Activated T-helper 9 cell treated with anti-CD3 and anti-CD28 coated beads, Interleukin-2, amount 50 U/mL, for 16 hours (primary cell): ENCODE results near the gene SMYD5.
A peak's percentile ranks its signal among the peaks of the same experiment; 100 is the strongest.

Experiments used
- DNase-seq: peaks from one replicate; pipeline ENCODE4 v3.0.0-alpha.2; 2020; ENCODE audit warnings: low read depth

Gene SMYD5

GRCh38 chr2:73205611-73206010, 8.4 kb upstream of the SMYD5 start:
- no peak for DNase-seq

DNA sequence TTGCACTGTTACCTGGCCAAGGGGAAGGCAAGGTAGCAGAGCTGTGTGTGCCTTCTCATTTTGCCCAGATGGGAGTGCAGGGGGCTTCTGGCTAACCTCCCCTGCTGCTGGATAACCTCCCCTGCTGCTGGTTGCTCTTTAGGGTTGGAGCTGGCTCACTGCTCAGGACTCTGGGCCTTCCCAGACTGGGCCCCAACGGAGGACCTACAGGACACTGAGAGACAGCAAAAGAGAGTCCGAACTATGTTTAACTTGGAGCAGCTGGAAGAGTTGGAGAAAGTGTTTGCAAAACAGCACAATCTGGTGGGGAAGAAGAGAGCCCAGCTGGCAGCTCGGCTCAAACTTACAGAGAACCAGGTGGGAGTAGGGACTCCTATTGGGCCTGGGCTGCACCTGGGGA, 5.8 kb upstream of the SMYD5 start:
- DNase-seq, result no peak

- DNase-seq, result no peak
Observed at GRCh38 chr2:73210019-73210418, 4.0 kb upstream of the SMYD5 start.

- DNase-seq, result no peak
Observed at GRCh38 chr2:73210696-73211095, 3.3 kb upstream of the SMYD5 start.

- DNase-seq, result no peak
Observed at GRCh38 chr2:73212098-73212447, 2.0 kb upstream of the SMYD5 start.

DNA sequence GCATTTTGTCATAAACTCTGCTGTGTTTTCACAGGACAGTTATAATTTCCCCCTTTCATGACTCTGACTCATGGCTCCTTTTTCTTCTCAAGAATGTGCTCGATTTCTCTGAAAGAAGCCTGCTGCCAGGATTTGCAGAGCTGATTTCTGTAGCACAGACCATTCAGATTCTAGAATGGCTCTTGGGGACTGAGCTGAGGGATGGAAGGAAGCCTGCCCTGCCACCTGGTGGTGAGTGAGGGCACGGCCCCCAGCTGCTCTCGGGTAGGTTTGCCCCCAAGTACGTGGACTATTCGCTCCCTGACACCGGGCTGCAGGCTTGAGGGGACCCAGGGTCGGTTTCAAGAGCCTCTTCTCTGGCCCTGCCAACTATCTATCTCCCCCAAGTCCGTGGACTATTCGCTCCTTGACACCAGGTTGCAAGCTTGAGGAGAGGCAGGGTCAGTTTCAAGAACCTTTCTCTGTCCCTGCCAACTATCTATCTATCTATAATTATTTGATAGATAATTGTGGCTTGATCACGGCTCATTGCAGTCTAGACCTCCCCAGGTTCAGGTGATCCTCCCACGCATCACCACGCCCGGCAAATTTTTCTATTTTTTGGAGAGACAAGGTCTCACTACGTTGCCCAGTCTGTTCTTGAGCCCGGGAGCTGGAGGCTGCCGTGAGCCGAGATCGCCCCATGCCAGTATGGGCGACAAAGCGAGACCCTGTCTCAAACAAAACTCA, 1.4 kb upstream of the SMYD5 start:
- DNase-seq, result peak; percentile 55

DNA sequence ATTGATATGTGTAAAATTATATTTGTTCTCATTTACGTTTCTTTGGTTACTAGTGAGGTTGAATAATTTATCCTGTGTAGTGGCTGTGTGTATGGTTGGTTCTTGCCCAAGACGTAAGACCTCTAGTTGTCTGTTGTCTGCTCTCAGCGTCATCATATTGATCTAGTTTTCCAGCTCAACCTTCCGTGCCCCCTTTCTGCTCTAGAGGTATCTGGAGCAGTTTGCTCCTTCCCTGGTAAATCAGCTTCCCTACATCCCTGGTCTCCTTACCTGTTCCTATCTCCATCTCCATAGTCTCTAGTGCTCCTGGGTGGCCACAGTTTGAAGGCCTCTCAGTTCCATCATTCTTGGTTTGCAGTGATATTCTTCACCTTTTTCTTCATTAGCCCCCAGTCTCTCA, 1.2 kb downstream of the SMYD5 start:
- no peak for DNase-seq

DNA sequence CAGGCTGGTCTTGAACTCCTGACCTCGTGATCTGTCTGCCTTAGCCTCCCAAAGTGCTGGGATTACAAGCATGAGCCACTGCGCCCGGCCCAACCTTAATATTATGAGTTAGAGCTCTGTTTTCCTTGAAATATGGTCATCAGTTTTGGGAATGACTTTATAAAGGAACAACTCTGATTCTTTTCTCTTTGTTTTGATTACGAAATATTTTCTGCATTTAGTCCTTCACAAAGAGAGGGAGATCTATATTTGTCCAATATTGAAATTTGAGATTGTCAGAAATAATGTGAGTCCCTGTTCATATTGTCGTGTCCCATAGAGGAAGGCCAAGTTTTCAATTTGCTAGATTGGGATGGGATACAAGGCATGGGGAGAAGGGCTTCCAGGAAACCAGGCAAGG, 3.1 kb downstream of the SMYD5 start:
- DNase-seq, result no peak

DNA sequence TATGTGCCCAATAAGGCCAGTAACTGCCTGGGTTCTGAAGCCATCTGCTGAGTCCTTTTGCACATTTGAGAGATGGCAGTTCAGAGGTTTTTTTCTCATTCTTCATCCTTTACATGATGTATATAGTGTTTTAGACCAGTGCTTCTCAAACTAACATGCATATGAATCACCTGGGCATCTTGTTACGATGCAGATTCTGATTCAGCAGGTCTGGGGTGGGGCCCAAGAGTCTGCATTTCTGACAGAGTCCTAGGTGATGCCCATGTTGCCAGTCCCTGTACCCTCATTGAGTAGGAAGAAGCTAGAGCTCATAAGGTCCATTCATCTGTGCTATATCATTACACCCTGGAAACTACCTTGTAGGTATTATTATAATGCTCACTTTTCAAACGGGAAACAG, 3.8 kb downstream of the SMYD5 start:
- no peak for DNase-seq

GRCh38 chr2:73218298-73218697, 4.3 kb downstream of the SMYD5 start:
- no peak for DNase-seq

DNA sequence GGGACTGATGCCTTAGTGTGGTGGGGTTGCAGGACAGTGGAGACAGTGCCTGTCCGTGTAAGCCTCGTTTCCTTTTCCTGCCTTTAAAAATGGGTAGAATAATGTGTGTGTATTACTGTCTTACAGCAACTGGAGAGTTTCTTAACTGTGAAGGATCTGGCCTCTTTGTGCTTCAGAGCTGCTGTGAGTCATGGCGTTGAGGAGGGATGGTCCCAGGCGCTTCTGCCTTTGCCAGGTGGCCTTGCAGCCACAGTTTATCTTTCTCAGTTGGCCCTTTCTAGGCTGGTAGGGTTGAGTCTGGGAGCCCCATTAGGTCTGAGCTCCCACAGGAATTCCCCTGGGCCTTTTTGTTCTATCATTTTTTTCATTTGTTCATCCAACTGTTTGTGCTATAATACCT, 9.8 kb downstream of the SMYD5 start:
- DNase-seq, result no peak

DNA sequence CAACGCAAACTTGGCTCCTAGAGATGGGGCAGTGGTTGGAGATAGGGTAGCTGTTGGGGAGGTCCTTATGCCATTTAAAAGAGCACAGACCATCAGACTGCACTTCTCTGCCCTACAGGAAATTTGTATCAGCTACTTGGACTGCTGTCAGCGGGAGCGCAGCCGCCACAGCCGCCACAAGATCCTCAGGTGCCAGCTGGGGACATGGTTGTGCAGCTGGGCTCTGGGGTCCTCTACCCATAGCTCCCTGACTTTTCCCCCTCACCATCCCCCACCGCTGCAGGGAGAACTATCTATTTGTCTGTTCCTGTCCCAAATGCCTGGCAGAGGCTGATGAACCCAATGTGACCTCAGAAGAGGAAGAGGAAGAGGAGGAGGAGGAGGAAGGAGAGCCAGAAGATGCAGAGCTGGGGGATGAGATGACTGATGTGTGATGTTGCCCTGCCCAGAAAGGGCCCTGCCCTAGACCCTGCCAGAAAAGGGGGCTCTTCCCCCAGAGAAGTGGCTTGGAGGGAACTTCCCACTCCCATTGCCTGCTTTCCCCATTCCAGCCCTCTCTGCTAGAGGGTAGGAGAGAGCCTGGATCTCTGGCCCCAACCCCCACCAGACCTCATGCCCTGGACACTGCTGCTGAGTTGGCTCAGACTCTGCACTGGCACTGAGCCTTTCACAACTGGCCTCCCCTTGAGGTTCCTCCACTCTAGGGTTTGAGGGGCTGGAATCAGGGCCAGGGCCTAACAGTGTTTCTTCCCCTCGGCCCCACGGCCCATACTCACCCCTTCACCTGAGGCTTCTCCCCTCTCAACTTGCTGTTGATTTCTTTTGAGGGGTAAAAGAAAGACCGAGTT, 11.7 kb downstream of the SMYD5 start:
- DNase-seq, result no peak

DNA sequence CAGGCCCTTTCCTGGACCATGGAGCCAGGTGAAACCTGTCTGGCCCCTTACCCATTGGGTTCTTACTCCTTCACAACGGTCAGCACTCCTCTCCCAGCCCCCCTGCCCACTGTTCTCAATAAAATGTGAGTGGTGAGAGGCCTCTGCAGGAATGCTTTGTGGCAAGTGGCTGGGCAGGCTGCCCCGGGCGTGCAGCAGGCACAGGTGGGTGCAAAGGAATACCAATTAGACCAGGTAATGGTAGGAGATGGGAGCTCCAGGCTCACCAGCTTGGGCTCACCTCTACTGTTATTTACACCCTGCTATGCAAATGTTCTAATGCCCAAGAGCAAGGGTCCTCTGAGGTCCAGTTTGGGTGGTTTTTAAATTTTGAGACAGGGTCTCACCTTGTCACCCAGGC, 13.0 kb downstream of the SMYD5 start:
- no peak for DNase-seq

DNA sequence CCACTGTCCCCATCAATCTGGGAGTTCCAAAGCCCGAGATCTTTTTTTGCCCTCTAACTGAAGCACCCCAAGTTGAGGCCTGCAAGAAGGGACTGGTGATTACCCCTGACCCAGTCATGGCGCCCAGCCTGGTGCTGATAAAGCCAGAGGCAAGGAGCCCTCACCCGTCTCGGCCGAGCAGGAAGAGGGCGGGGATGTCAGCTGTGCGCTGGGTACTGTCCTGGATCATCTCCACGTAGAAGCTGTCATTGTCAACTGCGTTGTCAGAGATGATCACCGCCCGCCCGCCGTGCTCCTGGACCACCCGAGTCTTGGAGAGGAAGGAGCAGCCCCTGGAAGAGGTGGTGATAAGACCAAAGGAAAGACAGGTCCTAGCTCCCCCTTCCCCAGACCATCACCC, 14.6 kb downstream of the SMYD5 start:
- no peak for DNase-seq

DNA sequence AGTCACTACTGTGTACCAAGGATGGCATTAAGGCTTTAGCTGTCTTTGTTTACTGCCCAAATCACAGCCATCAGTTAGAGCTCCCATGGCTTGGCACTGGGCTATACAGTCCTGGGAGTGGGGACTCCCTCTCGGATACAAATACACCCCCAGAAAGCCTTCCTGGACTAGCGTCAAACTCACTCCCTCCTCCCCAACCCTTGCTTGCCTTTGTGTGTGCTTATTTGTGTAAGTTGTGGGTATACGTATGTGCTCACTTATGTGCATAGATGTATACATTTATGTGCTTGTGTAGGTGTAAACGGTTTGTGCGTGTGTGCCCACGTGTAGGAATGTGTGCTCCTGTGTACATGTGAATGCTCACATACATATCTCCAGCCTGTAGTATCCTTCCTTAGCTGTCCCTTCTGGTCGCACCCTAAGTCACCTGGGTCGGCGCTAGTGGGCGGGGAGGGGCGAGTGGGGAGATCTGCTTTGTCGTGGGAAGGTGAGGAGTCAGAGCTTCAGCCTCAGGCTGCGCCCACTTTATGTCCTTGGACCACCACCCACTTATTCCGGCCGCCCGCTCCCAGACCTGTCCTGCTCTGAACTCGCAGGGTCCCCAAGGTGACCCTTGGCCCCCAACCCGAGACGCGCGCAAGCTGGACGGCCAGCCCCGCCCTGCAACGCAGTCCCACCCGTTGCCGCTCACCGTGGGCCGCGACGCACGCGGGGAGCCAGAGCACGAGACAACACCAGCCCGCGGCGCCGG, 18.5 kb downstream of the SMYD5 start:
- no peak for DNase-seq

DNA sequence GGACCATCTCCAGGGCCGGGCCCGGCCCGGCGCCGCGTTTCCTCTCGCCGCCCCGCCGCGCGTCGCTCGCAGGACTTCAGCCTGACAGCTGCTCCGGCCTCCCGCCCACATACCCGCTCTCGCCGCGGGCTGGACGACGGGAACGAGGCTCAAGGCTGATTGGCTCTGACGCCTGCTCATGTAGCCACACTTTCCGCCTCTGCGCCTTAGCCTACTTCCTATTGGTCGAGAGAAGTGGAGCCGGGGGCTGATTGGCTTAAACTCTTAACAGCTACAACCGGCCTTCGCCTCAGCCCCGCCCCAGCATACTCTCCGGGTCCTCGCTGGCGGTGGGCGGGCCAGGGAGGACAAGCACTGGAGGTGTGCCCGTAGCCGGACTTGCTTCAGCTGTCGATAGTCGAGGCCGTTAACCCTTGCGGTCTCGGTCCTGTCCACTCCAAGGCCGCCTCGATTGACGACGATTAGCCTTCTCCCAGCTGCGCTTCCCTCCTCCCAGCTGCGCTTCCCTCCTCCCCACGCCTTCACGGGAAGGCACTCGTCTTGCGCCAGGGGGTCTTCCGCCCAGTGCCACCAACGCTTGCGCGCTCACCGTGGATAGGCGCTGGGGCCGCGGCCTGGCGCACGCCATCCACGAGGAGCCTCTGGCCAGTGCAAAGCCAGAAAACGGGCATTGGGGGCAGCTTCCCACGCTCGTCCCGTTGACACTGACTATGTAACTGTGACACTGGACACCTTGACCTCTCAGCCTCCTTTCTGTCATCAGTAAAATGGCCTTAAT, 19.3 kb downstream of the SMYD5 start, which contains the start of gene PRADC1:
Gene PRADC1 (minus strand): TSS at position 86 of the 778 bp plus-strand sequence. CDS start 79 bp downstream, at position 7.
- peak; percentile 88 for DNase-seq

DNA sequence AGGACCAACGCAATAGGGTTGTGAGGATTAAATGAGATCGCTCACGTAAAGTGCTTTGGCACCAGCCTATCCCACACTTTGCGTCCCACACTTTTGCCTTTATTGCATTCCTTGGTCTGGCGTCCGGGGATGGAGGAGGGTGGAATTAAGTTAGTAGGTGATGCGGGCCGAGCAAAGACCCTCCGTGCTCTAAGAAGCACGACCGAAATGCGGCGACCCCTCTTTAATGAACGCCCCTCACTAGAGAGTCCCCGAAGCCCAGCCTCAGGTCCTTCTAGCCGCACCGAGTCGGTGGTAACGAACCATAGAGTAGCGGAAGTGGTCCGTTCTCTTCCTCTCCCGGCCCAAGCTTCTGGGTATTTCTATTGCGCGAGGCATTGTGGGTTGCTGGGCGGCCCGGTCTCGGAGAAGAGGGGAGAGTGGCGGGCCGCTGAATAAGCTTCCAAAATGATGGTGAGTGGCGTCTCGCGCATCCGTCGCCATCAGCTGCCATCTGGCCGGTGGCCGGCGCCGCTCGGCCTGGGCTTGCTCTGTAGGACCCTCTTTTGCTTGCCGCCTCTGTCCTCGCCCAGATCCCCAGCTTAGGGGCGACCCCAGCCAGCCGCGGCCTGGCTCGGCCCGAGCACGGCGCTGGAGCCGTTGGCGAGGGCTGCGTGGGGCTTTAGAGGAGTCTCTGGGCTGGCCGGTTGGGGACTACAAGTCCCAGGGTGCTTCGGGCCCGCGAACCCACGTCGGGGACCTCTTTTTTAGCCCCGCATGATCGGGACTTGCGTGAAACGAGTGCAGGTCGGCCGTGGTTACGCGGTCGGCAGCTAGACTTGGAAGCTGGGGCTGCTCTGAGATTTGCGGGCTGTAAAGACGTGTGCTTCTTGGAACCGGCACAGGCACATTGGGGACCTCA, 20.1 kb downstream of the SMYD5 start, which contains the start of gene CCT7:
Gene CCT7 (plus strand): TSS at position 377 of the 901 bp plus-strand sequence. CDS start 71 bp downstream, at position 448.
- peak; percentile 75 for DNase-seq

DNA sequence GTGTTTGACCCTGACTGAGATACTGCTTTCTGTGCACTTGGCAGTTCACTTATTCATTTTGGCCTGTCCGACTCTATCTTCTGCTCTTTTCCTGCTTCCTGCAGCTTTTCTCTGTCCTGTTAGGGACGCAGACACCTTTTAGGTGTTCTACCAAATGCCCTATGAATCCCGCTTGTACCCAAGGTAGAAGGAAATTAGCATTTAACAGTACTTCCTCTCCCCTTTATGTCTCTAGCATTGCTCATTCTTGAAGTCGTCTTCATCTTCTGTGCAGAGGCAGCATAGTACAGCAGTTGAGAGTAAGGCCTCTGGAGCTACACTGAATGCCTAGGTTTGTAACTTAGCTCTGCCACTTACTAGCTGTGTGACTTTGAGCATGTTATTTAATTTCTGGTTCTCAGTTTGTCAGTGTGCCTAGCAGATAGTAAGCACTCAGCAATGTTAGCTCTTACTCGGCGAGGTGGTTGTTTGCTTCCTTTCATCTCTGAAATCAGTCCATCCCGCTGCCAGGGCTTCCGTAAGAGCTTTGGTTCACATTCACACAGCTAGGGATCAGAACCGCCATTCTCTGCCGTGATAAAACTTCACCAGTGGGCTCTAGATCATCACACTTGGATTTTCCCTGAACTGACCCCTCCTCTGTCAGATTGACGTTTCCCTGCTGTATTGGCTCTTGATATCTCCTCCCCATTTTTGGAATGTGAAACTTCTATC, 21.4 kb downstream of the SMYD5 start:
- no peak for DNase-seq

DNA sequence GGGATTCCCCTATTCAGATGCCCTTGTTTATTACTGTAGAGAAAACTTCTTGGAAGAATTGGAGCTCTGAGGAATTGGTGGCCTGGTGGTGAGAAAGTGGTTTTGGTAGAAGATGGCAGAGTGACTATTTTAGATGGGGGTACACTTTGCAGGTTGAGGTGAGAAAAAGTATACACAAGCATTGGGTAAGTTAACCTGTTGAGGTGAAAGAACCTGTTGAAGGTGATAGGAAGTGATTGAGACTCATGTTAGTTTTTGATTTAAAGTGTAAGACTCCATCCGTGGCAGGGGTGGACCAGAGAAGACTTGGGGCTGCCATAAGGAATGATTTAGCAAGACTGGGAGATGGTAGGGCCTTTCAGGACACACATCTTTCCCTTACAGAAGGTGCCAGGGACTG, 23.1 kb downstream of the SMYD5 start:
- no peak for DNase-seq

- no peak for DNase-seq
Observed at GRCh38 chr2:73238149-73238548, 24.1 kb downstream of the SMYD5 start.
